HepG2 (cell line): ENCODE measurements around the gene MAGEC1. TPM values are rescaled to one million over a fixed set of nuclear protein-coding genes. Genes with fewer than 3 reads are reported as not detected.

Experiments used
- ATAC-seq: fragments of 200-7000 bp; cut with Tn5 transposase; 3 replicates; pipeline ENCODE4 v1.9.1; 2020; ENCODE audit warnings: mild to moderate bottlenecking, moderate library complexity
- BruUV-seq: library from RNA; stranded (reverse); fragments of 400-500 nt; replicated peaks from 2 replicates; lab custom pipeline; 2021; lab: Mats Ljungman, UMichigan
- CTCF ChIA-PET: fragments of 300-600 bp; formaldehyde crosslinking; extraction: SDS; loops from one replicate; lab custom pipeline; 2021; ENCODE audit warnings: low total read pairs, inconsistent platforms, low intra/inter-chr PET ratio; lab: Yijun Ruan, JAX
- POLR2A ChIA-PET: fragments of 350-600 bp; sonication (Branson Sonifier 250); formaldehyde crosslinking; loops from one replicate; lab custom pipeline; 2020; ENCODE audit warnings: antibody characterized with exemption, inconsistent platforms; lab: Yijun Ruan, JAX
- DNase-seq: peaks from one replicate; pipeline ENCODE4 v3.0.0-alpha.2; 2015; ENCODE audit warnings: low spot score
- FAIRE-seq: peaks from 3 replicates; lab custom pipeline; 2011; peaks lifted over from hg19 to GRCh38; lab: Jason Lieb, UNC
- H2AFZ ChIP-seq: one replicate; pipeline ENCODE4 v1.6.1; 2011; ENCODE audit warnings: low read length, inconsistent platforms
- H3K27ac ChIP-seq: fragments of 300-600 bp; 3 replicates; pipeline ENCODE4 v1.8.0; 2011; ENCODE audit warnings: mixed run types, mild to moderate bottlenecking, mixed read lengths, low read length, inconsistent platforms; ENCODE audit not compliant: insufficient read depth; ENCODE audit errors: extremely low read length
- H3K27me3 ChIP-seq, 2 experiments: fragments of 200-600 bp in 1 of 2; 2 replicates in 1 of 2; 3 replicates in 1 of 2; pipeline versions ENCODE4 v1.6.0 to v1.8.0; 2011; ENCODE audit warnings: low read length in 2 of 2, mild to moderate bottlenecking in 2 of 2, moderate library complexity in 2 of 2, inconsistent platforms in 1 of 2; ENCODE audit not compliant: insufficient read depth in 2 of 2, control insufficient read depth in 1 of 2
- H3K36me3 ChIP-seq, 2 experiments: fragments of 200-600 bp in 1 of 2; replicated peaks in 1 of 2; 2 replicates in 1 of 2; 3 replicates in 1 of 2; pipeline versions ENCODE4 v1.5.1 to v1.8.0; 2011; ENCODE audit warnings: low read length in 2 of 2, inconsistent platforms in 1 of 2; ENCODE audit not compliant: insufficient read depth in 2 of 2, control insufficient read depth in 1 of 2
- H3K4me1 ChIP-seq: 2 replicates; pipeline ENCODE4 v1.5.1; 2012; ENCODE audit warnings: low read length, inconsistent platforms; ENCODE audit not compliant: insufficient read depth
- H3K4me2 ChIP-seq: 2 replicates; pipeline ENCODE4 v1.6.0; 2011; ENCODE audit warnings: low read depth, low read length, inconsistent platforms
- H3K4me3 ChIP-seq, 3 experiments: fragments of 200-600 bp in 1 of 3; sonication (generic), shearing (Covaris generic) in 1 of 3; replicated peaks in 1 of 3; 2 replicates each; pipeline ENCODE4 v1.5.1; 2011 to 2016; ENCODE audit warnings: low read length in 3 of 3, inconsistent platforms in 2 of 3, low read depth in 2 of 3, mild to moderate bottlenecking in 2 of 3, control low read depth in 1 of 3, mixed read lengths in 1 of 3; ENCODE audit not compliant: insufficient read depth in 1 of 3
- H3K79me2 ChIP-seq: one replicate; pipeline ENCODE4 v1.6.1; 2011; ENCODE audit warnings: low read length, inconsistent platforms; ENCODE audit not compliant: insufficient read depth
- H3K9ac ChIP-seq: 2 replicates; pipeline ENCODE4 v1.6.0; 2011; ENCODE audit warnings: mild to moderate bottlenecking, low read depth, low read length, inconsistent platforms; ENCODE audit not compliant: insufficient read depth
- H3K9me3 ChIP-seq: 2 replicates; pipeline ENCODE4 v1.5.1; 2012; ENCODE audit warnings: mild to moderate bottlenecking, low read length
- H4K20me1 ChIP-seq: 2 replicates; pipeline ENCODE4 v1.6.0; 2011; ENCODE audit warnings: inconsistent platforms, mild to moderate bottlenecking, low read length, moderate library complexity; ENCODE audit not compliant: insufficient read depth
- GTF2F1 ChIP-seq: fragments of 150-350 bp; IDR thresholded peaks from 2 replicates; pipeline ENCODE4 v1.6.1; 2014; ENCODE audit warnings: low read length
- KDM4B ChIP-seq: sonication (generic); formaldehyde crosslinking; IDR thresholded peaks from 2 replicates; pipeline ENCODE4 v1.4.0; 2020; ENCODE audit warnings: missing genetic modification reagents
- NFYB ChIP-seq: sonication (generic); formaldehyde crosslinking; IDR thresholded peaks from 2 replicates; pipeline ENCODE4 v1.4.0; 2020; ENCODE audit warnings: missing genetic modification reagents
- PAX8 ChIP-seq: sonication (generic); formaldehyde crosslinking; IDR thresholded peaks from 2 replicates; pipeline ENCODE4 v1.8.0; 2022; ENCODE audit warnings: mild to moderate bottlenecking, missing genetic modification reagents, borderline replicate concordance
- ZC3H4 ChIP-seq: sonication (generic); formaldehyde crosslinking; IDR thresholded peaks from 2 replicates; pipeline ENCODE4 v1.4.0; 2020; ENCODE audit warnings: missing genetic modification reagents, borderline replicate concordance
- ZNF432 ChIP-seq: sonication (generic); formaldehyde crosslinking; IDR thresholded peaks from 2 replicates; pipeline ENCODE4 v1.5.0; 2020; ENCODE audit warnings: missing genetic modification reagents, mild to moderate bottlenecking, borderline replicate concordance
- ZNF460 ChIP-seq: sonication (generic); formaldehyde crosslinking; IDR thresholded peaks from 2 replicates; pipeline ENCODE4 v1.5.1; 2020; ENCODE audit warnings: missing genetic modification reagents, mild to moderate bottlenecking, borderline replicate concordance
- ZNF660 ChIP-seq: sonication (generic); formaldehyde crosslinking; IDR thresholded peaks from 2 replicates; pipeline ENCODE4 v1.5.1; 2020; ENCODE audit warnings: mild to moderate bottlenecking, low read depth, missing genetic modification reagents, borderline replicate concordance
- ZNF713 ChIP-seq: sonication (generic); formaldehyde crosslinking; IDR thresholded peaks from 2 replicates; pipeline ENCODE4 v1.4.0; 2020; ENCODE audit warnings: mild to moderate bottlenecking, missing genetic modification reagents
- ZSCAN22 ChIP-seq: sonication (generic); formaldehyde crosslinking; IDR thresholded peaks from 2 replicates; pipeline ENCODE4 v1.4.0; 2020; ENCODE audit warnings: mild to moderate bottlenecking, missing genetic modification reagents
- WGBS: methylation state at CpG from one replicate; pipeline ENCODE4 v1.1.6; 2017; ENCODE audit warnings: low lambda C conversion rate; 5-methylcytosine and 5-hydroxymethylcytosine counted together
- in situ Hi-C: cut with HindIII; loops from 2 replicates; pipeline ENCODE4 v1.10.0; 2017; ENCODE audit warnings: low pct_unique_long_range_greater_than_20kb; ENCODE audit not compliant: extremely low pct_ligation_motif_present
- intact Hi-C: fragments of 100-400 bp; cut with micrococcal nuclease; formaldehyde crosslinking; loops from one replicate; pipeline ENCODE4 v1.10.0; 2022; ENCODE audit not compliant: unreplicated experiment
- polyA plus RNA-seq, 8 experiments: library from polyadenylated mRNA; depleted of rRNA in 3 of 8; stranded (reverse) in 7 of 8; unstranded in 1 of 8; fragments of >200 nt; fragmentation: Illumina TruSeq in 4 of 8; extraction: Trizol in 4 of 8; gene quantifications; 2 replicates each; pipeline versions ENCODE4 v1.2.1 to v1.2.3, GENCODE V29; 2011 to 2016; ENCODE audit warnings: low read depth in 4 of 8, missing spikeins in 1 of 8, mixed read lengths in 1 of 8; ENCODE audit not compliant: insufficient read depth in 1 of 8
- total RNA-seq, 5 experiments: library from RNA; depleted of rRNA; stranded (reverse); fragments of >200 nt; fragmentation: Illumina TruSeq; extraction: Trizol; gene quantifications; 2 replicates each; pipeline ENCODE4 v1.2.3, GENCODE V29; 2016; ENCODE audit warnings: low read depth in 1 of 5
- TF ChIP-seq, protein P1 (sequence below): sonication (generic); formaldehyde crosslinking; IDR thresholded peaks from 2 replicates; pipeline ENCODE4 v1.4.0; 2020; ENCODE audit warnings: mild to moderate bottlenecking, missing genetic modification reagents
- TF ChIP-seq, protein P2 (sequence below): fragments of 450-650 bp; IDR thresholded peaks from 2 replicates; pipeline ENCODE4 v1.6.1; 2017
- TF ChIP-seq, protein P3 (sequence below): sonication (generic); formaldehyde crosslinking; IDR thresholded peaks from 2 replicates; pipeline ENCODE4 v1.5.0; 2020; ENCODE audit warnings: mild to moderate bottlenecking, missing genetic modification reagents
- TF ChIP-seq, protein P4 (sequence below): sonication (generic); formaldehyde crosslinking; IDR thresholded peaks from 2 replicates; pipeline ENCODE4 v1.9.0; 2021; ENCODE audit warnings: missing genetic modification reagents, mild to moderate bottlenecking, borderline replicate concordance
- TF ChIP-seq, protein P5 (sequence below): sonication (generic); formaldehyde crosslinking; conservative IDR thresholded peaks from 2 replicates; pipeline ENCODE4 v1.5.0; 2020; ENCODE audit warnings: missing genetic modification reagents

MAGEC1 gene
- total and polyA plus RNA-seq, 2 of the 13 experiments (the other 11 are each of a cell fraction or from before 2014, with no cell fraction given) = not detected

DNA sequence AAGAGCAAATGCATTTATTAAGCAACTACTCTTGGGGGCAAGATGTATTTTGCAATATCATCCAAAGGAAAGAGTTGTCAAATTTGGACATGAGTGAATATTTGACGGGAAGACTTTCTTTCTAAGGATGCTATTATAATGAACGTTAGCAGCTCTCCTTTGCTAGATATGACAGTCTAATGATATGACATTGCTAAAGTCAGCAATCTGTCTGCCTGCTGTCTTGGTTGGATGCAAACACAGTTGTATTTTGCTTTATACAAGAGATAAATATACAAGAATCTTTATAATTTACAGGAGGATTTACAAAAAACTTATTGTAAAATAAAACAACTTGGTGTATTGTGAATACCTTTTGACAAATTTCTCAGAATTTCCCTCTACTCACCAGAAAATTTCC lies 37.5 kb downstream of the MAGEC1 start:
- no peak for ATAC-seq
- H3K27me3 ChIP-seq = no peaks in the 10 kb centered on the region
- no peak for DNase-seq
- no peak overlapping the region for H2AFZ ChIP-seq
- H4K20me1 ChIP-seq = no peaks in the 10 kb centered on the region
- TF ChIP-seq, protein P1, sequence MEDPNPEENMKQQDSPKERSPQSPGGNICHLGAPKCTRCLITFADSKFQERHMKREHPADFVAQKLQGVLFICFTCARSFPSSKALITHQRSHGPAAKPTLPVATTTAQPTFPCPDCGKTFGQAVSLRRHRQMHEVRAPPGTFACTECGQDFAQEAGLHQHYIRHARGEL (CRISPR knock-in tag) = no peak
- TF ChIP-seq ZC3H4 (CRISPR knock-in tag) (no peak), GTF2F1 (no peak), ZNF660 (no peak), ZNF713 (CRISPR knock-in tag) (no peak), ZNF432 (CRISPR knock-in tag) (no peak), NFYB (CRISPR knock-in tag) (no peak), ZSCAN22 (CRISPR knock-in tag) (no peak), PAX8 (CRISPR knock-in tag) (no peak), ZNF460 (CRISPR knock-in tag) (no peak), KDM4B (no peak)
- TF ChIP-seq, protein P2, sequence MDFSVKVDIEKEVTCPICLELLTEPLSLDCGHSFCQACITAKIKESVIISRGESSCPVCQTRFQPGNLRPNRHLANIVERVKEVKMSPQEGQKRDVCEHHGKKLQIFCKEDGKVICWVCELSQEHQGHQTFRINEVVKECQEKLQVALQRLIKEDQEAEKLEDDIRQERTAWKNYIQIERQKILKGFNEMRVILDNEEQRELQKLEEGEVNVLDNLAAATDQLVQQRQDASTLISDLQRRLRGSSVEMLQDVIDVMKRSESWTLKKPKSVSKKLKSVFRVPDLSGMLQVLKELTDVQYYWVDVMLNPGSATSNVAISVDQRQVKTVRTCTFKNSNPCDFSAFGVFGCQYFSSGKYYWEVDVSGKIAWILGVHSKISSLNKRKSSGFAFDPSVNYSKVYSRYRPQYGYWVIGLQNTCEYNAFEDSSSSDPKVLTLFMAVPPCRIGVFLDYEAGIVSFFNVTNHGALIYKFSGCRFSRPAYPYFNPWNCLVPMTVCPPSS = no peak
- TF ChIP-seq, protein P3, sequence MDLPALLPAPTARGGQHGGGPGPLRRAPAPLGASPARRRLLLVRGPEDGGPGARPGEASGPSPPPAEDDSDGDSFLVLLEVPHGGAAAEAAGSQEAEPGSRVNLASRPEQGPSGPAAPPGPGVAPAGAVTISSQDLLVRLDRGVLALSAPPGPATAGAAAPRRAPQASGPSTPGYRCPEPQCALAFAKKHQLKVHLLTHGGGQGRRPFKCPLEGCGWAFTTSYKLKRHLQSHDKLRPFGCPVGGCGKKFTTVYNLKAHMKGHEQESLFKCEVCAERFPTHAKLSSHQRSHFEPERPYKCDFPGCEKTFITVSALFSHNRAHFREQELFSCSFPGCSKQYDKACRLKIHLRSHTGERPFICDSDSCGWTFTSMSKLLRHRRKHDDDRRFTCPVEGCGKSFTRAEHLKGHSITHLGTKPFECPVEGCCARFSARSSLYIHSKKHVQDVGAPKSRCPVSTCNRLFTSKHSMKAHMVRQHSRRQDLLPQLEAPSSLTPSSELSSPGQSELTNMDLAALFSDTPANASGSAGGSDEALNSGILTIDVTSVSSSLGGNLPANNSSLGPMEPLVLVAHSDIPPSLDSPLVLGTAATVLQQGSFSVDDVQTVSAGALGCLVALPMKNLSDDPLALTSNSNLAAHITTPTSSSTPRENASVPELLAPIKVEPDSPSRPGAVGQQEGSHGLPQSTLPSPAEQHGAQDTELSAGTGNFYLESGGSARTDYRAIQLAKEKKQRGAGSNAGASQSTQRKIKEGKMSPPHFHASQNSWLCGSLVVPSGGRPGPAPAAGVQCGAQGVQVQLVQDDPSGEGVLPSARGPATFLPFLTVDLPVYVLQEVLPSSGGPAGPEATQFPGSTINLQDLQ (CRISPR knock-in tag) = no peak
- TF ChIP-seq, protein P4, sequence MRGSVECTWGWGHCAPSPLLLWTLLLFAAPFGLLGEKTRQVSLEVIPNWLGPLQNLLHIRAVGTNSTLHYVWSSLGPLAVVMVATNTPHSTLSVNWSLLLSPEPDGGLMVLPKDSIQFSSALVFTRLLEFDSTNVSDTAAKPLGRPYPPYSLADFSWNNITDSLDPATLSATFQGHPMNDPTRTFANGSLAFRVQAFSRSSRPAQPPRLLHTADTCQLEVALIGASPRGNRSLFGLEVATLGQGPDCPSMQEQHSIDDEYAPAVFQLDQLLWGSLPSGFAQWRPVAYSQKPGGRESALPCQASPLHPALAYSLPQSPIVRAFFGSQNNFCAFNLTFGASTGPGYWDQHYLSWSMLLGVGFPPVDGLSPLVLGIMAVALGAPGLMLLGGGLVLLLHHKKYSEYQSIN (CRISPR knock-in tag) = no peak
- TF ChIP-seq, protein P5, sequence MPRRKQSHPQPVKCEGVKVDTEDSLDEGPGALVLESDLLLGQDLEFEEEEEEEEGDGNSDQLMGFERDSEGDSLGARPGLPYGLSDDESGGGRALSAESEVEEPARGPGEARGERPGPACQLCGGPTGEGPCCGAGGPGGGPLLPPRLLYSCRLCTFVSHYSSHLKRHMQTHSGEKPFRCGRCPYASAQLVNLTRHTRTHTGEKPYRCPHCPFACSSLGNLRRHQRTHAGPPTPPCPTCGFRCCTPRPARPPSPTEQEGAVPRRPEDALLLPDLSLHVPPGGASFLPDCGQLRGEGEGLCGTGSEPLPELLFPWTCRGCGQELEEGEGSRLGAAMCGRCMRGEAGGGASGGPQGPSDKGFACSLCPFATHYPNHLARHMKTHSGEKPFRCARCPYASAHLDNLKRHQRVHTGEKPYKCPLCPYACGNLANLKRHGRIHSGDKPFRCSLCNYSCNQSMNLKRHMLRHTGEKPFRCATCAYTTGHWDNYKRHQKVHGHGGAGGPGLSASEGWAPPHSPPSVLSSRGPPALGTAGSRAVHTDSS (CRISPR knock-in tag) = no peak
- no peak overlapping the region for H3K9ac ChIP-seq
- no peaks in the 10 kb centered on the region for H3K36me3 ChIP-seq
- in situ Hi-C loops = no loop called here
- ChIA-PET POLR2A (no interaction called here), CTCF (no interaction called here)
- FAIRE-seq = no peak
- H3K27ac ChIP-seq = no peak overlapping the region
- H3K4me3 ChIP-seq = no peak overlapping the region
- peaks cover 27% of the 10 kb centered on the region for H3K9me3 ChIP-seq
- no peak overlapping the region for H3K4me2 ChIP-seq
- no peaks in the 10 kb centered on the region for H3K4me1 ChIP-seq
- no TSS peak for BruUV-seq
- WGBS = 0% methylated on average over 2 of the region's 2 CpGs
- intact Hi-C loops = no loop called here
- no peaks in the 10 kb centered on the region for H3K79me2 ChIP-seq
